A673 (cell line): ENCODE results near the gene LDB3. TPM values are rescaled to one million over a fixed set of nuclear protein-coding genes. Genes with fewer than 3 reads are reported as not detected.

Experiments used
- BruUV-seq: library from RNA; stranded (reverse); fragments of 400-500 nt; replicated peaks from 2 replicates; lab custom pipeline; 2021; lab: Mats Ljungman, UMichigan
- CTCF ChIA-PET: fragments of 300-600 bp; sonication (Branson Sonifier 250); formaldehyde crosslinking; loops from one replicate; lab custom pipeline; 2022; ENCODE audit warnings: antibody characterized with exemption; lab: Charles Lee
- POLR2A ChIA-PET: fragments of 300-600 bp; sonication (Branson Sonifier 250); formaldehyde crosslinking; loops from one replicate; lab custom pipeline; 2022; ENCODE audit warnings: antibody characterized with exemption; ENCODE audit not compliant: low non-redundant PET; lab: Charles Lee
- DNase-seq: peaks from one replicate; pipeline ENCODE4 v3.0.0-alpha.2; 2015; ENCODE audit warnings: low spot score
- H3K27ac ChIP-seq: fragments of 200-600 bp; sonication (generic); 2 replicates; pipeline ENCODE4 v1.5.1; 2016; ENCODE audit warnings: mixed run types, low read depth, mild to moderate bottlenecking, mixed read lengths, antibody characterized with exemption, low read length; ENCODE audit not compliant: poor library complexity, severe bottlenecking
- H3K27me3 ChIP-seq: fragments of 200-600 bp; sonication (generic); replicated peaks from 2 replicates; pipeline ENCODE4 v1.6.1; 2017; ENCODE audit warnings: mixed run types, low read depth, mild to moderate bottlenecking, mixed read lengths, antibody characterized with exemption, low read length; ENCODE audit not compliant: insufficient read depth, poor library complexity
- H3K36me3 ChIP-seq: fragments of 200-600 bp; sonication (generic); 2 replicates; pipeline ENCODE4 v1.6.1; 2016; ENCODE audit warnings: mixed run types, mild to moderate bottlenecking, mixed read lengths, antibody characterized with exemption, low read length; ENCODE audit not compliant: insufficient read depth, poor library complexity, severe bottlenecking
- H3K4me1 ChIP-seq: fragments of 200-600 bp; sonication (generic); 2 replicates; pipeline ENCODE4 v1.6.1; 2017; ENCODE audit warnings: mixed run types, mild to moderate bottlenecking, mixed read lengths, antibody characterized with exemption, low read length; ENCODE audit not compliant: insufficient read depth, poor library complexity, severe bottlenecking
- H3K4me3 ChIP-seq: fragments of 200-600 bp; sonication (generic); 2 replicates; pipeline ENCODE4 v1.5.1; 2016; ENCODE audit warnings: low read depth, mixed run types, mild to moderate bottlenecking, mixed read lengths, low read length; ENCODE audit not compliant: poor library complexity, severe bottlenecking
- H3K9me3 ChIP-seq: fragments of 200-600 bp; sonication (generic); 2 replicates; pipeline ENCODE4 v1.6.1; 2016; ENCODE audit warnings: mixed run types, low read depth, mild to moderate bottlenecking, mixed read lengths, antibody characterized with exemption, low read length; ENCODE audit not compliant: poor library complexity, severe bottlenecking
- EZH2 ChIP-seq: fragments of 200-600 bp; sonication (generic); IDR thresholded peaks from 2 replicates; pipeline ENCODE4 v1.6.1; 2017; ENCODE audit warnings: borderline replicate concordance, low read depth, mild to moderate bottlenecking, mixed read lengths, antibody characterized with exemption, low read length; ENCODE audit not compliant: poor library complexity, severe bottlenecking
- intact Hi-C: fragments of 100-400 bp; cut with micrococcal nuclease; formaldehyde crosslinking; loops from one replicate; pipeline ENCODE4 v1.10.0; 2022; ENCODE audit not compliant: unreplicated experiment
- total RNA-seq: library from RNA; stranded (reverse); gene quantifications from 2 replicates; pipeline ENCODE4 v1.2.3, GENCODE V29; 2021
- TF ChIP-seq, protein P1 (sequence below): fragments of 300-800, 200-600 bp; sonication (generic); conservative IDR thresholded peaks from 2 replicates; pipeline ENCODE4 v1.5.1; 2017; ENCODE audit warnings: low read depth, mild to moderate bottlenecking, antibody characterized with exemption, low read length, moderate library complexity, mixed read lengths

The LDB3 gene
- total RNA-seq, 1 experiment from 2014 or later: 0.34 TPM

GRCh38 chr10:86666538-86666937 is 1.8 kb upstream of the LDB3 start:
- ChIA-PET CTCF (no interaction called here), POLR2A (no interaction called here)
- intact Hi-C loops: no loop called here
- no peaks in the 10 kb centered on the region for H3K9me3 ChIP-seq
- H3K4me1 ChIP-seq: peaks cover 3% of the 10 kb centered on the region
- no TSS peak for BruUV-seq
- TF ChIP-seq, protein P1, sequence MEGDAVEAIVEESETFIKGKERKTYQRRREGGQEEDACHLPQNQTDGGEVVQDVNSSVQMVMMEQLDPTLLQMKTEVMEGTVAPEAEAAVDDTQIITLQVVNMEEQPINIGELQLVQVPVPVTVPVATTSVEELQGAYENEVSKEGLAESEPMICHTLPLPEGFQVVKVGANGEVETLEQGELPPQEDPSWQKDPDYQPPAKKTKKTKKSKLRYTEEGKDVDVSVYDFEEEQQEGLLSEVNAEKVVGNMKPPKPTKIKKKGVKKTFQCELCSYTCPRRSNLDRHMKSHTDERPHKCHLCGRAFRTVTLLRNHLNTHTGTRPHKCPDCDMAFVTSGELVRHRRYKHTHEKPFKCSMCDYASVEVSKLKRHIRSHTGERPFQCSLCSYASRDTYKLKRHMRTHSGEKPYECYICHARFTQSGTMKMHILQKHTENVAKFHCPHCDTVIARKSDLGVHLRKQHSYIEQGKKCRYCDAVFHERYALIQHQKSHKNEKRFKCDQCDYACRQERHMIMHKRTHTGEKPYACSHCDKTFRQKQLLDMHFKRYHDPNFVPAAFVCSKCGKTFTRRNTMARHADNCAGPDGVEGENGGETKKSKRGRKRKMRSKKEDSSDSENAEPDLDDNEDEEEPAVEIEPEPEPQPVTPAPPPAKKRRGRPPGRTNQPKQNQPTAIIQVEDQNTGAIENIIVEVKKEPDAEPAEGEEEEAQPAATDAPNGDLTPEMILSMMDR: no peak
- TF ChIP-seq EZH2: no peak
- no peak overlapping the region for H3K27ac ChIP-seq
- no peaks in the 10 kb centered on the region for H3K36me3 ChIP-seq
- no peak for DNase-seq
- H3K4me3 ChIP-seq: no peak overlapping the region
- no peaks in the 10 kb centered on the region for H3K27me3 ChIP-seq

DNA sequence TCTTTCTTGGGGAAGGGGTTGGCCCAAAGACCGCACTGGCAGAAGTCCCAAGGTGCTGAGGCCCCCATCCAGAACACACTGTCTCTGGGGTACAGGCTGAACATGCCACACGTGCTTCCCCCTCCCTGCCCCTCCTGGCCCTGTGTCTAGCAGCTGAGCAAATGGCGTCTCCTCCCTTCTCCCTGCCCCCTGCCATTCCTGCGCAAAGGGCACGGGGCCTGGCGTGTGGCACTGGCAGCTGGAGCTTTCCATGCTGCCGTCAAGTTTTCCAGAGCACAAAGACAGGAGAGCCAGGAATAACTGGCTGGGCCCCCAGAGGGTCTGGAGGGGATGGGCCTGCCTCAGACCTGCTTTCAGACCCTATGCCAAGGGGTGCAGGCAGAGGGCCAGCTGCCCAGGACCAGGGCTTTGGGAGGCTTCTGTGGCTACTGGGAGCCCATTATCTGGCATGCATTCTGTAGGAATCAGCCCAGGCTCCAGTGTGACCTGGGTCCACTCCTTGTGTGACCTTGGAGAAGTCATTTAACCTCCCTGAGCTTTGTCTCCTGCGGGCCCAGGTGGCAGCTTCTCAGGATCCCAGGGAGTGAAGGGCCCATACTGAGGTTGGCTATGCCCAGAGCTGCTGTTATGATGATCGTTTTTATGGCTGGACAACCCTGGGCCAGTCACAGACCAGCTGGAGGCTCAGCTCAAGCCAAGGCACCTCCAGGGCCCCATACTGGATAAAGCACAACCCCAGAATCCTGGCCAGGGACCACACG is 710 bp upstream of the LDB3 start:
- H3K4me3 ChIP-seq: no peak overlapping the region
- no peak for TF ChIP-seq EZH2
- TF ChIP-seq, protein P1: no peak
- POLR2A ChIA-PET: no interaction called here
- CTCF ChIA-PET: interaction anchor here (0.5 kb wide), 1 partner anchor 96 kb away, joined by 4 read pairs; no protein-coding TSS in a partner anchor
- no peak overlapping the region for H3K27ac ChIP-seq
- intact Hi-C loops: no loop called here
- H3K27me3 ChIP-seq: no peaks in the 10 kb centered on the region
- no peaks in the 10 kb centered on the region for H3K9me3 ChIP-seq
- DNase-seq: no peak
- BruUV-seq: no TSS peak
- peaks cover 3% of the 10 kb centered on the region for H3K4me1 ChIP-seq
- no peaks in the 10 kb centered on the region for H3K36me3 ChIP-seq

DNA sequence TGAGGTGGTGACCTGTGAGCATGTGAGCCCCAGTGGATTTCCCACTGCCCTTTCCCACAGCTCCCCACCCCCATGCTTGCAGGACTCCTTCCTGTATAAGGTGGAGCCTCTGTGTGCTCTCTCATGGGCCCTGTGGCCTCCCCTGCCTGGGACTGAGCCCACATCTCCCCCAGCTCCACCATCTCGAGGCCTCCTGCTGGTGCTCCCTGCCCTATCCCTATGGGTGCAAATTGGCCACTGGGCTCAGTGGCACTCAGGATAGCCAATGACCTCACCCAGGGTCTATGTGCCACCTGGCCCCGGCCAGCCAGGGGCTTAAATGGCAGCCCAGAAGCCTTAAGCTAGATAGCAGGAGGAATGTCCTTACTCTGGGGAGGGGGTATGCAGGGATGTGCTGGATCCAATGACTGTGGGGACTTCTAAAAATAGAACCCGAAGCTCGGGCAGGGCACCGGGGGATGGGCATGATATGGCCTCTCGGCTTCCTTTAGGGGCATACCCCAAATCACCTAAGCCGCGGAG is 2.0 kb downstream of the LDB3 start:
- no peak overlapping the region for H3K27ac ChIP-seq
- no peak for DNase-seq
- no peaks in the 10 kb centered on the region for H3K9me3 ChIP-seq
- ChIA-PET POLR2A (no interaction called here), CTCF (no interaction called here)
- TF ChIP-seq, protein P1: no peak
- no peak for TF ChIP-seq EZH2
- H3K27me3 ChIP-seq: no peaks in the 10 kb centered on the region
- BruUV-seq: no TSS peak
- peaks cover 13% of the 10 kb centered on the region for H3K4me1 ChIP-seq
- H3K4me3 ChIP-seq: no peak overlapping the region
- no peaks in the 10 kb centered on the region for H3K36me3 ChIP-seq
- intact Hi-C loops: no loop called here
